HFFc6 (cell line): ENCODE data around the gene CCDC187. TPM values are rescaled to one million over a fixed set of nuclear protein-coding genes. Genes with fewer than 3 reads are reported as not detected.

ENCODE experiments used
- DNase-seq: peaks from one replicate; pipeline ENCODE4 v3.0.0-alpha.2; 2018
- H3K27ac Mint-ChIP-seq: 2 replicates; pipeline ENCODE4 v1.8.0; 2020; ENCODE audit warnings: mild to moderate bottlenecking, mixed read lengths
- H3K27me3 Mint-ChIP-seq: 2 replicates; pipeline ENCODE4 v1.8.0; 2021; ENCODE audit warnings: mild to moderate bottlenecking, moderate library complexity, mixed read lengths; ENCODE audit not compliant: insufficient read depth
- H3K36me3 Mint-ChIP-seq: 2 replicates; pipeline ENCODE4 v1.8.0; 2021; ENCODE audit warnings: low read depth, mixed read lengths
- H3K4me1 Mint-ChIP-seq: 2 replicates; pipeline ENCODE4 v1.8.0; 2020; ENCODE audit warnings: low read depth, mixed read lengths
- H3K4me3 Mint-ChIP-seq: 2 replicates; pipeline ENCODE4 v1.8.0; 2020; ENCODE audit warnings: mild to moderate bottlenecking, moderate library complexity, mixed read lengths
- H3K9me3 Mint-ChIP-seq: 2 replicates; pipeline ENCODE4 v1.8.0; 2020; ENCODE audit warnings: mild to moderate bottlenecking, mixed read lengths
- total RNA-seq, 6 experiments: library from RNA; stranded (reverse); fragmentation: NEBNext Ultra II Directional; extraction: Animal tissue kit (Norgen Biotek cat#: 25700); gene quantifications; 2 replicates in 1 of 6; 3 replicates in 5 of 6; pipeline ENCODE4 v1.2.3, GENCODE V29; 2021
- TF ChIP-seq, protein P1 (sequence below): fragments of 200-600 bp; sonication (generic); IDR thresholded peaks from 2 replicates; pipeline ENCODE4 v1.5.0; 2021; ENCODE audit warnings: antibody characterized with exemption, mild to moderate bottlenecking

Gene CCDC187
- total RNA-seq, 6 experiments from 2014 or later = not detected

DNA sequence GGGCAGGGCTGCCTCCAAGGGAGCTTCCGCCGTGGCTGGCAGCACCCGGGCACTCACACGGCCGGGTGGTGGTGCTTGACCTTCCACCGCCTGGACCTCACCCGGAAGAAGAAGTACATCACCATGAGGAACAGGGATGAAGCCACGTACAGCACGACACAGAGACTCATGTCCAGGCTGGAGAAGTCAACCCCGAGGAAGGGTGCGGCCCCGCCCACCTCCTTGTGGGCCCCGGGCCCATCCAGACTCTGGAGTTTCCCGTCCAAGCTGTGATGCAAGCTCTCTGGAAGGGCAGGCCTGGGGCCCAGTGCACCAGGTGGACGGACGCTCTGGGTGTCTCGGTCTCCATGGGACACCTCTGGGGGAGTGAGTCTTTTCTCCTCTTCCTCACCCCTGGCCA, 95.2 kb downstream of the CCDC187 start:
- TF ChIP-seq, protein P1, sequence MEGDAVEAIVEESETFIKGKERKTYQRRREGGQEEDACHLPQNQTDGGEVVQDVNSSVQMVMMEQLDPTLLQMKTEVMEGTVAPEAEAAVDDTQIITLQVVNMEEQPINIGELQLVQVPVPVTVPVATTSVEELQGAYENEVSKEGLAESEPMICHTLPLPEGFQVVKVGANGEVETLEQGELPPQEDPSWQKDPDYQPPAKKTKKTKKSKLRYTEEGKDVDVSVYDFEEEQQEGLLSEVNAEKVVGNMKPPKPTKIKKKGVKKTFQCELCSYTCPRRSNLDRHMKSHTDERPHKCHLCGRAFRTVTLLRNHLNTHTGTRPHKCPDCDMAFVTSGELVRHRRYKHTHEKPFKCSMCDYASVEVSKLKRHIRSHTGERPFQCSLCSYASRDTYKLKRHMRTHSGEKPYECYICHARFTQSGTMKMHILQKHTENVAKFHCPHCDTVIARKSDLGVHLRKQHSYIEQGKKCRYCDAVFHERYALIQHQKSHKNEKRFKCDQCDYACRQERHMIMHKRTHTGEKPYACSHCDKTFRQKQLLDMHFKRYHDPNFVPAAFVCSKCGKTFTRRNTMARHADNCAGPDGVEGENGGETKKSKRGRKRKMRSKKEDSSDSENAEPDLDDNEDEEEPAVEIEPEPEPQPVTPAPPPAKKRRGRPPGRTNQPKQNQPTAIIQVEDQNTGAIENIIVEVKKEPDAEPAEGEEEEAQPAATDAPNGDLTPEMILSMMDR = no peak
- no peak for DNase-seq
- no peak overlapping the region for H3K4me3 Mint-ChIP-seq
- H3K4me1 Mint-ChIP-seq = no peaks in the 10 kb centered on the region
- peaks cover 7% of the 10 kb centered on the region for H3K27me3 Mint-ChIP-seq
- H3K27ac Mint-ChIP-seq = no peak overlapping the region
- 0 out of 2 replicates have a peak, but pooled peaks cover 1% of the 10 kb centered on the region for H3K9me3 Mint-ChIP-seq
- peaks cover 13% of the 10 kb centered on the region for H3K36me3 Mint-ChIP-seq

DNA sequence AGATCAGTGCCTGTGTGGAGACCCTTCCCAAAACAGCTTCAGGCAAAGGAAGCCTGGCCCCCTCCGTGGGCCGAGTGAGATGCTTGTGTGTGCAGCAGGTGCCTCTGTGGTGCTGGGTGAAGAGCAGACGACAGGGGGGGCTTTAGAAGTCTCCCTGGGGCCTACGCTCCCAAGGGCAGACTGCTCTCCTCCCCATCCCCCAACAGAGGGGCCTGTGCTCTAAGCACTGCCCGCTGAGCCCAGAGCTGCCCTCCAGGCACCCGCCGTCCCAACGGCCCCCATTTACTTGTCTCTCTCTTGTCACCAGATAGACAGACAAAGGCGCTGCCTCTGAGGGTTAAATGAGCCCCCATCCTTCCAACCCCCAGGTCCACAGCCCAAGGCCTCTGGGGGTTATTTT, 96.3 kb downstream of the CCDC187 start:
- no peaks in the 10 kb centered on the region for H3K4me1 Mint-ChIP-seq
- H3K4me3 Mint-ChIP-seq = no peak overlapping the region
- no peak overlapping the region for H3K27ac Mint-ChIP-seq
- TF ChIP-seq, protein P1 = no peak
- H3K9me3 Mint-ChIP-seq = no peaks in the 10 kb centered on the region
- peaks cover 11% of the 10 kb centered on the region for H3K27me3 Mint-ChIP-seq
- no peak for DNase-seq
- H3K36me3 Mint-ChIP-seq = peaks cover 5% of the 10 kb centered on the region; the same call in 1 of the 2 replicates

DNA sequence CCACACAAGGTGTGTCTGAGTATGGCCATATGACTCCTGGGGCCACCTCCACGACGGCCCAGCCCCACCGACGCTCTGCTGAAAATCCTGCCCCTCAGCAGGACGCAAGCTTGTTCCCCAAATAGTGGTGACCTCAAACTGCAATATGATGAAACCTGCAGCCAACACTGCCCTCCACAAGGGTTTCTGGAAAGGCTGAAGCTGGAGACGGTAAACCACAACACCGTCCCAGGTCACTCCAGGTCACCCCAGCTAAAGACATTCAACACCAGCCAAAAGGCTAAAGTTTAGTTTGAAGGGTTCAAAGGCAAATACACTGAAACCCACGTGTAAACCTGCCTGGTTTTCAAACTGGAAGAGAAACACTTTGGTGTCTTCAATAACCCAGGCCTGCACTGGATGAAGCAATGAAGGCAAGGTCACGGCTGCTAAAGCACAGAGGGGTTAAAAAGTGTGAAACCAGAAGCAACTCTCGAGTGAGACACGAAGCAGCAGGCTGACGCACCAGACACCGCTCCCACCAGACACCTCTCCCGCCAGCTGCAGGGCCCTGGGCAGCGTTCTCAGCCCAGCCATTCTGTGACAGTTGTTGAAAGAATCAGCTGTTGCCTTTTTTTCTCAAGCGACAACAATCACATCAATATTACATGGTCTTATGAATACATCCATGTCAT, 97.2 kb downstream of the CCDC187 start:
- TF ChIP-seq, protein P1 = no peak
- Mint-ChIP-seq H3K36me3 (0 out of 2 replicates have a peak, but pooled peaks cover 5% of the 10 kb centered on the region), H3K4me3 (no peak overlapping the region), H3K4me1 (no peaks in the 10 kb centered on the region), H3K27ac (no peak overlapping the region), H3K27me3 (peaks cover 11% of the 10 kb centered on the region), H3K9me3 (no peaks in the 10 kb centered on the region)
- no peak for DNase-seq

DNA sequence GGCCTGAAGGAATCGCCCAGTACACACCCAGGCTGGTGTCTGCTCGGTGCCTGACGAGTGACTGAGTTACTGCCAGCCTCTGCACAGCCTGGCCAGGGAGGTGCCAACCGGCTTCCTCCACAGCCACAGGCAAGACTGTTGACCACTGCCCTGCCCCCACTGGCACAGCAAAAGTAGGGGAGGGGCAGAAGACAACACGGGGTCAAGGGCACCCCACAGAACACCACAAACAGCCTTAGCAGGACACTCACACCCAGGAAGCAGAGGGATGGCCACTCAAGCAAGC, 98.2 kb downstream of the CCDC187 start:
- no peak for DNase-seq
- Mint-ChIP-seq H3K4me3 (no peak overlapping the region), H3K27ac (no peak overlapping the region), H3K27me3 (peaks cover 20% of the 10 kb centered on the region), H3K4me1 (no peaks in the 10 kb centered on the region), H3K36me3 (0 out of 2 replicates have a peak, but pooled peaks cover 5% of the 10 kb centered on the region), H3K9me3 (no peaks in the 10 kb centered on the region)
- TF ChIP-seq, protein P1 = no peak

DNA sequence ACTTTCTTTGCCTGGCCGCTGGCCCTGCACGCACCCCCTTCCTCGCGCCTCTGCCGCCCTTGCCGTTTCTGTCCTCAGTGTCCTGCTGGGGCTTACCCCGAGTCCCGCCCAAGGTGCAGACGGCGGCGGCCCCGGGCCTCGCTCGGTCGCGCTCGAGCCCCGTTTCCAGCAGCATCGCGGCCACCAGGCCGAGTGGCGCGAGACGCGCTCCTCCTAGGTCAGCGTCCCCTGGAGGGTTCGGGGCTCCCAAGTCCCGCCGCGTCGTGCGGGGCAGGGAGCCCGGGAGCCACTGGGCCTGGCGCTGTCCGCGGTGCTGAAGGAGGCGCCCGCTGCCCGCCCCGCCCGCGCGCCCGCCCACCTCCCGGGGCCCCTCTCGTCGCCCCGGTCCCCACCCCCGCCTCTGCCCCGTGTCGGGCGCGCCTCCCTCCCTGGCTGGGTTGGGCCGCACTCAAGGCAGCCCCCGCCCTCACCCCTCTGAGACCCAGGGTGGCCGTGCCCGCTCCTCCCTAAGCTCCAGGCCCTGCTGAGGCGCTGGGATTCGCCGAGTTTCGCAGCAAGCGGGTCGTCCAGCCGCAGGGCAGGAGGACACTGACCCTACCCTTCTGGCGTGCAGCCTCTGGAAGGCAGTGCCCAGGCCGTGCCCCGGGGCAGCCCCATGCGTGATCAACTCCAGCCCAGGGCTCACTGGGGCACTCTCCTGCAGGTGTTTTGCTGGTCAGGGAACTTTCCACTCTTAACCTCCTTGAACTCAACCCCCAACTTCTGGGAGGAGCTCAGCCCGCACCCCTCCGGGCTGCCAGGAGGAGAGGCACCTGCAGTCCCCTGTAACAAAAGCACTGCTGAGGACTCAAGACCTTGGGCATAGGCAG, 98.8 kb downstream of the CCDC187 start, which contains the start of gene LHX3:
Gene LHX3, minus strand, starts transcription at position 291 of the 869 bp plus-strand sequence. Its CDS starts 116 bp downstream, at position 175.
- Mint-ChIP-seq H3K27me3 (peaks cover 25% of the 10 kb centered on the region), H3K9me3 (no peaks in the 10 kb centered on the region), H3K4me1 (no peaks in the 10 kb centered on the region), H3K36me3 (0 out of 2 replicates have a peak, but pooled peaks cover 5% of the 10 kb centered on the region), H3K4me3 (no peak within 1 kb of the TSS), H3K27ac (no peak within 1 kb of the TSS)
- no peak for DNase-seq
- TF ChIP-seq, protein P1 = no peak
